ENCODE measurements around the gene MAGI1. TPM values are rescaled to one million over a fixed set of nuclear protein-coding genes. Genes with fewer than 3 reads are reported as not detected.

MAGI1 gene
- total RNA-seq, 1 experiment from 2014 or later = 58.2 TPM

DNA sequence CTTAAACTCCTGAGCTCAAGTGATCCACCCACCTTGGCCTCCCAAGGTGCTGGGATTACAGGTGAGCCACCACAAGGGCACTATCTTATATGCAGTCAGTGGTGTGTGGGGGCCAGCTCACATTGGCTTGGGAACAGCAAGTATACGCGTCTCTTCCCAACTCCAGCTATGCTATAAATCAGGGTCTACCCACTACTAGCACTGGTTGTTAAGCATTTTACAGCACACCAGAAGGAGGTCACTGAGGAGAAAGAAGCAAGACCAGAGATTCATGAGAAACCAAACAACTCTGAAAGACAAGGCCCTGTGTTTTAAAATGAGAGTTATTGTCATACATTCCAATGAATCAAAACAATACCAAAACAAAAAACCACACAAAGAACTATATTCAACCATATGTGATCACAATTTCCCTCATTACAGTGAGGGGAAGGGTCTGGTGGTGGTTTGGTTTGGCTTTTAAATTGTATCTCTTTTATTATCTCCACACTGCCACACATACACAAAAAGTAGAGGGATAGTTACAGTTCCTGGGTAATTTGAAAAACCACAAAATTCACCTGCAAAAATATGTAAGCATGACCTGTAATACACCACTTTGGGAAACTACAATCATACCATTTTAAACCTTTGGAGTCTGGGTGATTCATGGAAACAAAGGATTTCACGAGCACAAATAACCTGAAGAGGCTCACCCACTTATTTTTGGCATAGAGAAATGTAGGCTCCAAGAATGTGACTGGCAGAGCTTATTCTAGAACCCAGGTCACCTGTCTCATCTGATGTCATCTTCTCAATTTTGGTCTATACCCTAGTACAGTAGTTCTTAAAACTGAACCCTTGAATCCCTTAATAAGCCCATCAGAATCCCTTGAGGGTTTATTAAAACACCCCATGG lies 5.2 kb downstream of the MAGI1 start:
- Mint-ChIP-seq H3K27me3 (ENCODE audit: low read depth) (no peaks in the 10 kb centered on the region; the same call in 1 of the 2 replicates), H3K36me3 (peaks cover 5% of the 10 kb centered on the region; the same call in 1 of the 2 replicates), H3K4me1 (peaks cover 61% of the 10 kb centered on the region), H3K9me3 (no peaks in the 10 kb centered on the region), H3K27ac (peak overlapping the region; percentile 84), H3K4me3 (no peak overlapping the region)
- TF ChIP-seq TEAD1 (CRISPR knock-in tag; IDR thresholded peaks at IDR 0.05) (no peak), IRF2 (CRISPR knock-in tag; IDR thresholded peaks at IDR 0.05; ENCODE audit: borderline replicate concordance, low read depth) (no peak), SP1 (CRISPR knock-in tag; conservative IDR thresholded peaks at IDR 0.05) (no peak), AFF4 (CRISPR knock-in tag; IDR thresholded peaks at IDR 0.05; ENCODE audit: borderline replicate concordance) (no peak), E2F5 (CRISPR knock-in tag; IDR thresholded peaks at IDR 0.05) (no peak), ZNF416 (CRISPR knock-in tag; IDR thresholded peaks at IDR 0.05) (no peak), TEAD4 (CRISPR knock-in tag; IDR thresholded peaks at IDR 0.05) (no peak)
- TF ChIP-seq, protein P1, sequence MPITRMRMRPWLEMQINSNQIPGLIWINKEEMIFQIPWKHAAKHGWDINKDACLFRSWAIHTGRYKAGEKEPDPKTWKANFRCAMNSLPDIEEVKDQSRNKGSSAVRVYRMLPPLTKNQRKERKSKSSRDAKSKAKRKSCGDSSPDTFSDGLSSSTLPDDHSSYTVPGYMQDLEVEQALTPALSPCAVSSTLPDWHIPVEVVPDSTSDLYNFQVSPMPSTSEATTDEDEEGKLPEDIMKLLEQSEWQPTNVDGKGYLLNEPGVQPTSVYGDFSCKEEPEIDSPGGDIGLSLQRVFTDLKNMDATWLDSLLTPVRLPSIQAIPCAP (CRISPR knock-in tag; IDR thresholded peaks at IDR 0.05) = no peak
- TF ChIP-seq, protein P2, sequence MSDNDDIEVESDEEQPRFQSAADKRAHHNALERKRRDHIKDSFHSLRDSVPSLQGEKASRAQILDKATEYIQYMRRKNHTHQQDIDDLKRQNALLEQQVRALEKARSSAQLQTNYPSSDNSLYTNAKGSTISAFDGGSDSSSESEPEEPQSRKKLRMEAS (CRISPR knock-in tag; IDR thresholded peaks at IDR 0.05) = no peak
- POLR2A ChIA-PET = interaction anchor here (1.0 to 1.8 kb wide), 2 partner anchors 16 to 84 kb away, joined by 4 to 5 read pairs; no protein-coding TSS in a partner anchor
- ATAC-seq (no peak), DNase-seq (ENCODE audit: low spot score) (no peak)
- CTCF ChIA-PET = interaction anchor here (0.6 to 0.8 kb wide), 2 partner anchors 62 to 533 kb away, joined by 3 to 4 read pairs; no protein-coding TSS in a partner anchor

GRCh38 chr3:66031102-66031698 lies 7.5 kb downstream of the MAGI1 start:
- H3K27ac Mint-ChIP-seq = no peak overlapping the region
- CTCF ChIA-PET = no interaction called here
- ATAC-seq = no peak
- DNase-seq (ENCODE audit: low spot score) = no peak
- H3K9me3 Mint-ChIP-seq = no peaks in the 10 kb centered on the region
- H3K4me3 Mint-ChIP-seq = no peak overlapping the region
- POLR2A ChIA-PET = no interaction called here
- peaks cover 60% of the 10 kb centered on the region for H3K4me1 Mint-ChIP-seq
- H3K27me3 Mint-ChIP-seq (ENCODE audit: low read depth) = no peaks in the 10 kb centered on the region
- H3K36me3 Mint-ChIP-seq = peaks cover 5% of the 10 kb centered on the region; the same call in 1 of the 2 replicates
- TF ChIP-seq TEAD4 (CRISPR knock-in tag; IDR thresholded peaks at IDR 0.05) (no peak), CREM (CRISPR knock-in tag; IDR thresholded peaks at IDR 0.05) (no peak), USF2 (CRISPR knock-in tag; IDR thresholded peaks at IDR 0.05) (no peak), ZBTB21 (CRISPR knock-in tag; IDR thresholded peaks at IDR 0.05; ENCODE audit: borderline replicate concordance) (no peak), JAZF1 (CRISPR knock-in tag; IDR thresholded peaks at IDR 0.05) (no peak), E2F5 (CRISPR knock-in tag; IDR thresholded peaks at IDR 0.05) (no peak), KAT7 (CRISPR knock-in tag; IDR thresholded peaks at IDR 0.05; ENCODE audit: borderline replicate concordance) (no peak), SMAD4 (CRISPR knock-in tag; IDR thresholded peaks at IDR 0.05) (no peak), ATF3 (CRISPR knock-in tag; conservative IDR thresholded peaks at IDR 0.05) (no peak), GTF2I (CRISPR knock-in tag; conservative IDR thresholded peaks at IDR 0.05) (no peak)
- TF ChIP-seq, protein P3, sequence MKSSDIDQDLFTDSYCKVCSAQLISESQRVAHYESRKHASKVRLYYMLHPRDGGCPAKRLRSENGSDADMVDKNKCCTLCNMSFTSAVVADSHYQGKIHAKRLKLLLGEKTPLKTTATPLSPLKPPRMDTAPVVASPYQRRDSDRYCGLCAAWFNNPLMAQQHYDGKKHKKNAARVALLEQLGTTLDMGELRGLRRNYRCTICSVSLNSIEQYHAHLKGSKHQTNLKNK (CRISPR knock-in tag; IDR thresholded peaks at IDR 0.05) = no peak
- TF ChIP-seq, protein P4, sequence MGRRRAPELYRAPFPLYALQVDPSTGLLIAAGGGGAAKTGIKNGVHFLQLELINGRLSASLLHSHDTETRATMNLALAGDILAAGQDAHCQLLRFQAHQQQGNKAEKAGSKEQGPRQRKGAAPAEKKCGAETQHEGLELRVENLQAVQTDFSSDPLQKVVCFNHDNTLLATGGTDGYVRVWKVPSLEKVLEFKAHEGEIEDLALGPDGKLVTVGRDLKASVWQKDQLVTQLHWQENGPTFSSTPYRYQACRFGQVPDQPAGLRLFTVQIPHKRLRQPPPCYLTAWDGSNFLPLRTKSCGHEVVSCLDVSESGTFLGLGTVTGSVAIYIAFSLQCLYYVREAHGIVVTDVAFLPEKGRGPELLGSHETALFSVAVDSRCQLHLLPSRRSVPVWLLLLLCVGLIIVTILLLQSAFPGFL (CRISPR knock-in tag; IDR thresholded peaks at IDR 0.05; ENCODE audit: borderline replicate concordance) = no peak
- TF ChIP-seq, protein P1 (CRISPR knock-in tag; IDR thresholded peaks at IDR 0.05) = no peak
- TF ChIP-seq, protein P5, sequence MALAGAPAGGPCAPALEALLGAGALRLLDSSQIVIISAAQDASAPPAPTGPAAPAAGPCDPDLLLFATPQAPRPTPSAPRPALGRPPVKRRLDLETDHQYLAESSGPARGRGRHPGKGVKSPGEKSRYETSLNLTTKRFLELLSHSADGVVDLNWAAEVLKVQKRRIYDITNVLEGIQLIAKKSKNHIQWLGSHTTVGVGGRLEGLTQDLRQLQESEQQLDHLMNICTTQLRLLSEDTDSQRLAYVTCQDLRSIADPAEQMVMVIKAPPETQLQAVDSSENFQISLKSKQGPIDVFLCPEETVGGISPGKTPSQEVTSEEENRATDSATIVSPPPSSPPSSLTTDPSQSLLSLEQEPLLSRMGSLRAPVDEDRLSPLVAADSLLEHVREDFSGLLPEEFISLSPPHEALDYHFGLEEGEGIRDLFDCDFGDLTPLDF (CRISPR knock-in tag; IDR thresholded peaks at IDR 0.05) = no peak

Measured in WTC11 (cell line).